ENCODE results near the gene RPL14.

GRCh38 chr3:40504636-40505430 lies 47.7 kb downstream of the RPL14 start:
- TF ChIP-seq CTCF (conservative IDR thresholded peaks at IDR 0.05; ENCODE audit: low read depth, low read length) (no peak), EZH2phosphoT487 (IDR thresholded peaks at IDR 0.05; ENCODE audit: borderline replicate concordance, low read length) (no peak)

Measured in PC-3 (cell line).